Mononuclear cell (primary cell): ENCODE data around the gene NKX1-1. TPM values are rescaled to one million over a fixed set of nuclear protein-coding genes. Genes with fewer than 3 reads are reported as not detected.
"Not testable (repeated sequence)": the region's sequence is repeated elsewhere in the genome, so short reads cannot be mapped to it uniquely, and the experiment has no call there.

Experiments used
- H3K27me3 ChIP-seq: 2 replicates; pipeline ENCODE4 v1.6.0; 2011; ENCODE audit warnings: low read length, control low read depth; ENCODE audit not compliant: insufficient read depth
- H3K4me1 ChIP-seq: 2 replicates; pipeline ENCODE4 v1.5.1; 2011; ENCODE audit warnings: mild to moderate bottlenecking, low read length, control low read depth; ENCODE audit not compliant: insufficient read depth
- H3K4me3 ChIP-seq: 2 replicates; pipeline ENCODE4 v1.5.1; 2011; ENCODE audit warnings: mild to moderate bottlenecking, low read length, moderate library complexity
- H3K9me3 ChIP-seq: 2 replicates; pipeline ENCODE4 v1.5.1; 2011; ENCODE audit warnings: low read depth, mild to moderate bottlenecking, control low read depth, low read length
- total RNA-seq: library from RNA; depleted of rRNA; stranded (reverse); fragments of >200 nt; gene quantifications from one replicate; pipeline ENCODE4 v1.2.3, GENCODE V29; 2012

Gene NKX1-1
- not detected for total RNA-seq

DNA sequence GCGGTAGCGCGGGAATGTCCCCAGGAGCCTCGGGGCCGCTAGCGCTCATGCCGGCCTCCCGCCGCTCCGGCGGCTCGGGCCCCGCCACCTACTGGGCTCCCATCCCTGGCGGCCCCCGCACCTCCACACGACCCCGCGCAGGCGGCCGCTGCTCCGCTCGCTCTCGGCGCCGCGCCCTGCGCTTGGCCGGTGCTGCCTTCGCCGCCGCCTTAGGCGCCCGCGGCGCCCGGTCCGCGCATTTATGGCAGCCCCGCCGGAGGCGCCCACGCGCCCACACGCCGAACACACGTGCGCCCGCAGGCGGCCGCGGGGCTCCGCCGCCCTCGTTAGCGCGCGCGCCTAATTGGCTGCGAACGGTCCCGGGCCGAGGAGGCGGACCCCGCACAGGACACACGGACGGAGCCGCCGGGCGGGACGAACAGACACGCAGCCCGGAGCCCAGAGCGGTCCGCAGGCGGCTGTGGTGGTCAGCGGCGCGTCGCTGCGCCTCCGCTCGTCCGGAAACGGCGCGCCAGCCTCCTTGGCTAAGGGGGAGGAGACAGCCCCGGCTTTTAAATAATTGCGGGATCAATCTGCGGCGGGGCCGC is at the start of gene NKX1-1:
Gene NKX1-1, minus strand, starts transcription at position 49 of the 587 bp plus-strand sequence. Its CDS starts 0 bp downstream, at position 49.
- no peaks in the 10 kb centered on the region for H3K9me3 ChIP-seq
- peaks cover 57% of the 10 kb centered on the region for H3K27me3 ChIP-seq
- no peak within 1 kb of the TSS for H3K4me3 ChIP-seq

GRCh38 chr4:1453731-1454130 is 47.5 kb upstream of the NKX1-1 start:
- no peak overlapping the region for H3K4me3 ChIP-seq
- no peaks in the 10 kb centered on the region for H3K9me3 ChIP-seq
- H3K27me3 ChIP-seq: peaks cover 2% of the 10 kb centered on the region
- H3K4me1 ChIP-seq: no peaks in the 10 kb centered on the region

More for the DNA sequence above, at the start of gene NKX1-1:
- no peaks in the 10 kb centered on the region for H3K4me1 ChIP-seq

DNA sequence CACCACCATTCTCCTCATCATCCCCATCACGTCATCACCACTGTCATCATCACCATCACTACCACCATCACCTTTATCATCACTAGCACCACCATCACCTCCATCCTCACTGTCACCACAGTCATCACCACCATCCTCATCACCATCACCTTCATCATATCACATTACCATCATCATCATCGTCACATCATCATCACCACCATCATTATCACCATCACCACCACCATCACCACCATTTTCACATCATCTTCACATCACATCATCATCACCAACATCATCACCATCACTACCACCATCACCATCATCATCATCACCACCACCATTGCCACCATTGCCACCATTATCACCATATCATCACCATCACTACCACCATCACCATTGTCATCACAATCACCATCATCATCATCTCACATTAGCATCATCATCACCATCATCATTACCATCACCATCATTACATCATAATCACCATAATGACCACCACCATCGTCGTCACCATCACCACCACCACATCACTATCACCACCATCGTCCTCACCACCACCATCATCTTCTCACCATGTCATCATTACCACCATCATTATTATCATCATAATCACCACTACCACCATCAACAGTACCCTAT is 46.3 kb upstream of the NKX1-1 start:
- H3K4me3 ChIP-seq: no peak overlapping the region
- H3K9me3 ChIP-seq: no peaks in the 10 kb centered on the region
- no peaks in the 10 kb centered on the region for H3K4me1 ChIP-seq
- no peaks in the 10 kb centered on the region for H3K27me3 ChIP-seq

DNA sequence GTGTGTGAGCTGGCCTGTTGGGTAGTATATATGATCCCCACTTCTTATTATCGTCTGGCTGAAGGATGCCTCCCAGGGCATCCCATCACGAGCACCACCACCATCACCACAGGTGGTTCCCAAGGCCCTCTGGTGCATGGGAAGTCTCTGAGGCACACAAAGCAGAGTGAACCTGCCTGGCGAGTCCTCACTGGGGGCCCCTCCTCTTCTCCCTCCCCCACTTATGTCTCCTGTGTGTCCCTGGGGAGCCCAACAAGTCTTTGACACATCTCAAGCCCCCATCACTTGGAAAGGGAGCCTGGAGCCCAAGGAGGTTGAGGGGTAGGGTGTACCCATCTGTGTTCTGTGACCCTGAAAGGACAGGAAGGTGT is 45.5 kb upstream of the NKX1-1 start:
- Histone ChIP-seq H3K4me1 (no peaks in the 10 kb centered on the region), H3K4me3 (no peak overlapping the region), H3K9me3 (no peaks in the 10 kb centered on the region), H3K27me3 (no peaks in the 10 kb centered on the region)

DNA sequence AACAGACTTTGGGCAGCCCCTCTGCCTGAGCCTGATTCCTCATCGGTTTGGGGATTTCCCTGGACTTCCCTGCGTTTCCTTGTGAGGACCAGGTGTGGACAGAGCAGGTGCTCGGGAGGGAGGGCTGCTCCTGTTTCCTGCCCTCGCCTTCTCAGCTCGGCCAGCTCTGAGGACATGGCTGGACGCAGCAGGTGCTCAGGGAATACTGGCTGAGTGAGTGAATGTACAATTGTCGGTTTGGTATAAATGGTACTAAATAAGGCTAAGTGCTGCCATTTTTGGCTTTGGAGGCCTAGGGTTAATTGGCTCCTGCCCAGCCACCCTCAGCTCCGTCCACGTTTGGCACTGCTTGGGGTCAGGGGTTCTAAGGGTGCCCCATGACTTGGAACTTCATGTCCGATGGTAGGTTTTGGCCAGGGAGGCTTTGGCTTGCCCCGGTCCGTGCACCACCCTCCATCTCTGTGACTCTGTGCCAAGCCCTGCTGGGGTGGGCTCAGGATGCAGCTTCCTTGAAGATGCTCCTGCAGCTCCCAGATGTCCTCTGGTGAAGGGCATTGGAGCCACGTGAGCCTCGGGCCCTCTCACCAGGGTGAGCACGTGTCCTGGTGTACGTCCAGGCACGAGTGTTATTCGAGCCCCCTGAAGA is 45.0 kb upstream of the NKX1-1 start:
- no peaks in the 10 kb centered on the region for H3K9me3 ChIP-seq
- H3K27me3 ChIP-seq: no peaks in the 10 kb centered on the region
- H3K4me1 ChIP-seq: no peaks in the 10 kb centered on the region
- no peak overlapping the region for H3K4me3 ChIP-seq

GRCh38 chr4:1449833-1450741 is 43.8 kb upstream of the NKX1-1 start:
- no peaks in the 10 kb centered on the region for H3K27me3 ChIP-seq
- H3K4me1 ChIP-seq: no peaks in the 10 kb centered on the region
- H3K4me3 ChIP-seq: no peak overlapping the region
- no peaks in the 10 kb centered on the region for H3K9me3 ChIP-seq

GRCh38 chr4:1449475-1449832 is 43.2 kb upstream of the NKX1-1 start:
- Histone ChIP-seq H3K4me3 (no peak overlapping the region), H3K4me1 (no peaks in the 10 kb centered on the region), H3K9me3 (no peaks in the 10 kb centered on the region), H3K27me3 (no peaks in the 10 kb centered on the region)

- no peak overlapping the region for H3K4me3 ChIP-seq
- H3K4me1 ChIP-seq: no peaks in the 10 kb centered on the region
- H3K27me3 ChIP-seq: no peaks in the 10 kb centered on the region
- no peaks in the 10 kb centered on the region for H3K9me3 ChIP-seq
These were observed 42.6 kb upstream of the NKX1-1 start for GRCh38 chr4:1448589-1449420.

DNA sequence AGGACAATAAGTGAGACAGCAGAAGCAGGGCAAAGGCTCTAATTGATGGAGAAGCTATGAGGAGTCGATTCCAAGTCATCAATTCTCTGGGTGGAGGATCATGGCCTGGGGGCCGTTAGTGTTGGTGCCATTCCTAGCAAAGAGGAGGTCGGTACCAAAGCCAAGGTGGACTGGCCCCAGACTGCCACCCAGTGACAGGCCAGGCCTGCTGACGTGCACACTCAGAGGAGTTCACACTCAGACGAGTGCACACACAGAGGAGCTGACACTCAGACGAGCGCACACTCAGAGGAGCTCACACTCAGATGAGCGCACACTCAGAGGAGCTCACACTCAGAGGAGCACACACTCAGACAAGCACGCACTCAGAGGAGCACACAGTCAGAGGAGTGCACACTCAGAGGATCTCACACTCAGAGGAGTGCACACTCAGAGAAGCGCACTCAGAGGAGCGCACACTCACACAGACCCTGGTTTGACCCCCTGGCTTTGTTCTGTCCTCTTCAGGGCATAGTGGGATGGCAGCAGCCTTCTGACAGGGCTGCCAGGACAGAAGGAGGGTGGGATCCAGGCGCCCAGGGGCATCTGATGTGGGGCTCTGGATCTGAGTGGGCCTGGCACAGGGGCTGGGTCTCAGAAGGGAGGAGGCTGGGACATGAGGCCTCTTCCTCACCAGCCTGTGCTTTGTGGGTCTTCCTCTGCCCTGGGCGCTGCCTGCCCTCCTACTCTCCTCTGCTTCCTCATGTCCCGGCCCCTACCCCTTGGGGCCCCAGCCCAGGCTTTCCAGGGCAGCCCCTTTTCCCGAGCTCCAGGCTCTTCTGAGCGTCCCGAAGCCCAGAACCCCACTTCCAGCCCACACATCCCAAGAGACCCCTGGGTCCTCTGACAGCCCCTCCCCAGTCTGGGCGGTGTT is 41.7 kb upstream of the NKX1-1 start:
- H3K27me3 ChIP-seq: no peaks in the 10 kb centered on the region
- no peak overlapping the region for H3K4me3 ChIP-seq
- H3K9me3 ChIP-seq: no peaks in the 10 kb centered on the region
- H3K4me1 ChIP-seq: no peaks in the 10 kb centered on the region

GRCh38 chr4:1446502-1447386 is 40.5 kb upstream of the NKX1-1 start:
- Histone ChIP-seq H3K4me1 (no peaks in the 10 kb centered on the region), H3K4me3 (no peak overlapping the region), H3K9me3 (no peaks in the 10 kb centered on the region), H3K27me3 (no peaks in the 10 kb centered on the region)

DNA sequence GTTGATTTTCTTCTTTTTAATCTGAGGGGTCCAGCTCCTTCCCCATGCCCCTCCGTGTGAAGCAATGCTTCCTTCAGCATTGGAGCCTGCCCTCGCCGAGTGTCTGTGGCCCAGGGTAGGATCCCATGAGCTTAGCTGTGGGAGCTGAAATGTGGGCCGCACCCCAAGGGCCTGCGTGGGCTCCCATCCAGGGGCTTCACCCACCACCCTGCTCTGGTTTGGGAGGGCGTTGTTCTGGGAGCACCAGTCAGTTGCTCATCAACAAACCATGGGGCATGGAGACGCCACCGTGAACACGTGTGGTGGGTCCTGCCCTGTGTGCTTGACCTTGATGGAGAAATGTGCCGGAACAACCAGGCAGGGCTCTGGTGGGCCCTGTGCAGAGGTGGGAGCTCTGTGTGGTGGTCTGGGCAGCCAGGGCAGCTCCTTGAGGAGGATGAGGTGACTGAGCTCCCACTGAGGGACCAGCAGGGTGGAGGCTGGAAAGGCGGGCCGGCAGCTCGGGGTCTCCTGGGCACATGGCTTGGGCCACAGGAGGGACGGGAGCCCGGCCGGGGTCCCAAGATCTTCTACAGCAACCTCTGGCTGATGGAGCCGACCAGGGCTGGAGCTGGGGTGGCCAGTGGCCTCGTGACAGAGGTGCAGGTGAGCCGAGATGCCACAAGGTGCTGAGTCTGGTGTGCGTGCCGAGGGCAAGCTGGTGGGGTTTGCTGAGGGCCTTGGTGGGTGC is 39.6 kb upstream of the NKX1-1 start:
- Histone ChIP-seq H3K4me1 (no peaks in the 10 kb centered on the region), H3K9me3 (no peaks in the 10 kb centered on the region), H3K27me3 (no peaks in the 10 kb centered on the region), H3K4me3 (no peak overlapping the region)

DNA sequence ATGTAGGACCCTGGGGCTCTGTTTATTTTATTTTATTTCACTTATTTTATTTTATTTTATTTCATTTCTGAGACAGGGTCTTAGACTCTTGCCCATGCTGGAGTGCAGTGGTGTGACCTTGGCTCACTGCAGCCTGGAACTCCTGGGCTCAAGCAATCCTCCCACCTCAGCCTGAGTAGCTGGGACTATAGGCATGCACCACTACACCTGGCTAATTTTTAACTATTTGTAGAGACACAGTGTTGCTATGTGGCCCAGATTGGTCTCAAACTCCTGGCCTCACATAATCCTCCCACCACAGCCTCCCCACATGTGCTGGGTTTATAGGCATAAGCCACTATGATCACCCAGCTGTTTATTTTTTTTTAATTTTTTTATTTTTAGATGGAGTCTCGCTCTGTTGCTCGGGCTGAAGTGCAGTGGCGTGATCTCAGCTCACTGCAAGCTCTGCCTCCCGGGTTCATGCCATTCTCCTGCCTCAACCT is 37.5 kb upstream of the NKX1-1 start:
- not testable (repeated sequence) for H3K4me3 ChIP-seq, H3K4me1 ChIP-seq, H3K9me3 ChIP-seq, H3K27me3 ChIP-seq
